HG02571 (cell line): ENCODE measurements around the gene RNLS.
"Not testable (repeated sequence)": the region's sequence is repeated elsewhere in the genome, so short reads cannot be mapped to it uniquely, and the experiment has no call there.

ENCODE experiments used
- ATAC-seq: cut with Tn5 transposase; IDR thresholded peaks from one replicate; pipeline ENCODE4 v1.9.1; 2021; ENCODE audit warnings: mild to moderate bottlenecking, moderate library complexity; ENCODE audit not compliant: unreplicated experiment

Gene RNLS

GRCh38 chr10:88486816-88487215 lies 96.3 kb downstream of the RNLS start:
- ATAC-seq, result not testable (repeated sequence)

GRCh38 chr10:88482220-88482619 lies 100.9 kb downstream of the RNLS start:
- ATAC-seq, result no peak

GRCh38 chr10:88478256-88478655 lies 104.9 kb downstream of the RNLS start:
- ATAC-seq, result no peak

GRCh38 chr10:88477343-88478085 lies 105.6 kb downstream of the RNLS start:
- no peak for ATAC-seq

GRCh38 chr10:88474884-88475844 lies 108.0 kb downstream of the RNLS start:
- no peak for ATAC-seq

- ATAC-seq, result no peak
These were observed 108.9 kb downstream of the RNLS start for GRCh38 chr10:88473989-88474883.

- no peak for ATAC-seq
These were observed 110.6 kb downstream of the RNLS start for GRCh38 chr10:88472540-88472939.

GRCh38 chr10:88471899-88472298 lies 111.2 kb downstream of the RNLS start:
- no peak for ATAC-seq

GRCh38 chr10:88467835-88468485 lies 115.2 kb downstream of the RNLS start:
- no peak for ATAC-seq

GRCh38 chr10:88466786-88467185 lies 116.3 kb downstream of the RNLS start:
- ATAC-seq, result no peak

GRCh38 chr10:88465765-88466164 lies 117.4 kb downstream of the RNLS start:
- no peak for ATAC-seq

- no peak for ATAC-seq
These were observed 119.3 kb downstream of the RNLS start for GRCh38 chr10:88463811-88464210.

- no peak for ATAC-seq
These were observed 121.7 kb downstream of the RNLS start for GRCh38 chr10:88461426-88461825.

GRCh38 chr10:88459530-88459929 lies 123.6 kb downstream of the RNLS start:
- ATAC-seq, result no peak

GRCh38 chr10:88458209-88458608 lies 124.9 kb downstream of the RNLS start:
- ATAC-seq, result no peak

- no peak for ATAC-seq
These were observed 125.5 kb downstream of the RNLS start for GRCh38 chr10:88457660-88458059.

GRCh38 chr10:88456730-88457129 lies 126.4 kb downstream of the RNLS start:
- no peak for ATAC-seq

- ATAC-seq, result no peak
These were observed 127.3 kb downstream of the RNLS start for GRCh38 chr10:88455831-88456230.

GRCh38 chr10:88450201-88450600 lies 132.9 kb downstream of the RNLS start:
- ATAC-seq, result no peak

GRCh38 chr10:88442716-88443115 lies 140.4 kb downstream of the RNLS start:
- no peak for ATAC-seq
